ENCODE measurements around the gene INPP4B.
"Not testable (repeated sequence)": the region's sequence is repeated elsewhere in the genome, so short reads cannot be mapped to it uniquely, and the experiment has no call there.

Gene INPP4B

GRCh38 chr4:142402900-142403299 is 443.2 kb downstream of the INPP4B start:
- no peak for DNase-seq

- no peak for DNase-seq
Observed at GRCh38 chr4:142402156-142402555, 443.9 kb downstream of the INPP4B start.

- not testable (repeated sequence) for DNase-seq
Observed at GRCh38 chr4:142397364-142397991, 448.6 kb downstream of the INPP4B start.

- no peak for DNase-seq
Observed at GRCh38 chr4:142396279-142396678, 449.8 kb downstream of the INPP4B start.

GRCh38 chr4:142393127-142393526 is 453.0 kb downstream of the INPP4B start:
- DNase-seq: no peak

- no peak for DNase-seq
Observed at GRCh38 chr4:142386856-142387255, 459.2 kb downstream of the INPP4B start.

GRCh38 chr4:142386449-142386848 is 459.7 kb downstream of the INPP4B start:
- no peak for DNase-seq

GRCh38 chr4:142383800-142384470 is 462.2 kb downstream of the INPP4B start:
- DNase-seq: no peak

GRCh38 chr4:142383354-142383753 is 462.7 kb downstream of the INPP4B start:
- DNase-seq: no peak

GRCh38 chr4:142380052-142380602 is 466.0 kb downstream of the INPP4B start:
- DNase-seq: no peak

GRCh38 chr4:142379277-142380051 is 466.6 kb downstream of the INPP4B start:
- no peak for DNase-seq

- DNase-seq: no peak
Observed at GRCh38 chr4:142378179-142378578, 467.9 kb downstream of the INPP4B start.

GRCh38 chr4:142377342-142378091 is 468.6 kb downstream of the INPP4B start:
- DNase-seq: no peak

GRCh38 chr4:142376204-142376603 is 469.9 kb downstream of the INPP4B start:
- no peak for DNase-seq

GRCh38 chr4:142373610-142374009 is 472.5 kb downstream of the INPP4B start:
- no peak for DNase-seq

- DNase-seq: no peak
Observed at GRCh38 chr4:142372530-142373260, 473.4 kb downstream of the INPP4B start.

GRCh38 chr4:142369141-142369540 is 477.0 kb downstream of the INPP4B start:
- DNase-seq: no peak

- no peak for DNase-seq
Observed at GRCh38 chr4:142367418-142368180, 478.5 kb downstream of the INPP4B start.

GRCh38 chr4:142366769-142367181 is 479.3 kb downstream of the INPP4B start:
- DNase-seq: no peak

GRCh38 chr4:142365391-142365790 is 480.7 kb downstream of the INPP4B start:
- DNase-seq: no peak

- DNase-seq: no peak
Observed at GRCh38 chr4:142363686-142364085, 482.4 kb downstream of the INPP4B start.
